RPMI7951 (cell line): ENCODE data around the gene SDC3. TPM values are rescaled to one million over a fixed set of nuclear protein-coding genes. Genes with fewer than 3 reads are reported as not detected.
A peak's percentile ranks its signal among the peaks of the same experiment; 100 is the strongest.

Source experiments
- DNase-seq: peaks from one replicate; pipeline ENCODE4 v3.0.0-alpha.2; 2012; ENCODE audit warnings: low read depth
- total RNA-seq: library from RNA; depleted of rRNA; stranded (reverse); fragments of >200 nt; shearing (Covaris generic); gene quantifications from 2 replicates; pipeline ENCODE4 v1.2.3, GENCODE V29; 2014

SDC3 gene
- total RNA-seq, 1 experiment from 2014 or later = 27.3 TPM

- DNase-seq = peak; percentile 31
Measured at GRCh38 chr1:30928171-30928570, 19.6 kb upstream of the SDC3 start.

- no peak for DNase-seq
Measured at GRCh38 chr1:30927448-30927847, 18.9 kb upstream of the SDC3 start.

GRCh38 chr1:30923597-30923996 lies 15.0 kb upstream of the SDC3 start:
- DNase-seq = peak; percentile 51

GRCh38 chr1:30920827-30921226 lies 12.3 kb upstream of the SDC3 start:
- DNase-seq = peak; percentile 38

- peak; percentile 92 for DNase-seq
Measured at GRCh38 chr1:30919025-30919881, 10.7 kb upstream of the SDC3 start.

- DNase-seq = no peak
Measured at GRCh38 chr1:30916296-30916695, 7.7 kb upstream of the SDC3 start.

GRCh38 chr1:30915491-30916230 lies 7.1 kb upstream of the SDC3 start:
- no peak for DNase-seq

GRCh38 chr1:30914931-30915330 lies 6.4 kb upstream of the SDC3 start:
- no peak for DNase-seq

GRCh38 chr1:30914587-30914922 lies 6.0 kb upstream of the SDC3 start:
- no peak for DNase-seq

GRCh38 chr1:30912913-30913652 lies 4.5 kb upstream of the SDC3 start:
- no peak for DNase-seq

- no peak for DNase-seq
Measured at GRCh38 chr1:30912224-30912623, 3.7 kb upstream of the SDC3 start.

GRCh38 chr1:30911059-30911954 lies 2.7 kb upstream of the SDC3 start:
- peak; percentile 83 for DNase-seq

- no peak for DNase-seq
Measured at GRCh38 chr1:30909365-30910068, 959 bp upstream of the SDC3 start.

- no peak for DNase-seq
Measured at GRCh38 chr1:30908316-30908695, 252 bp downstream of the SDC3 start.

- no peak for DNase-seq
Measured at GRCh38 chr1:30907481-30908315, 860 bp downstream of the SDC3 start.

- no peak for DNase-seq
Measured at GRCh38 chr1:30906631-30907441, 1.7 kb downstream of the SDC3 start.

GRCh38 chr1:30905916-30906620 lies 2.5 kb downstream of the SDC3 start:
- DNase-seq = no peak

- DNase-seq = no peak
Measured at GRCh38 chr1:30905403-30905802, 3.2 kb downstream of the SDC3 start.
